SK-N-SH treated with all-trans-retinoic acid at 6 μM for 48 hours (cell line): ENCODE results near the gene AMHR2.
A peak's percentile ranks its signal among the peaks of the same experiment; 100 is the strongest.

Experiments used
- ATAC-seq: fragments of 200-7000 bp; cut with Tn5 transposase; 3 replicates; pipeline ENCODE4 v1.9.1; 2020; ENCODE audit warnings: mild to moderate bottlenecking, moderate library complexity
- BACH2 ChIP-seq: fragments of 250-450 bp; sonication (Bioruptor Pico); IDR thresholded peaks from 2 replicates; pipeline ENCODE4 v1.9.0; 2021; ENCODE audit warnings: mild to moderate bottlenecking, borderline replicate concordance
- CREB5 ChIP-seq: fragments of 250-450 bp; sonication (Bioruptor Pico); IDR thresholded peaks from 2 replicates; pipeline ENCODE4 v1.5.1; 2020; ENCODE audit warnings: low read depth, mild to moderate bottlenecking, moderate library complexity
- CSDC2 ChIP-seq: fragments of 250-450 bp; sonication (Bioruptor Pico); IDR thresholded peaks from 2 replicates; pipeline ENCODE4 v1.5.0; 2020; ENCODE audit warnings: mild to moderate bottlenecking, moderate library complexity
- CSRNP3 ChIP-seq: fragments of 250-450 bp; sonication (Bioruptor Pico); IDR thresholded peaks from 2 replicates; pipeline ENCODE4 v1.5.1; 2021; ENCODE audit warnings: mild to moderate bottlenecking, moderate library complexity
- ESRRG ChIP-seq: fragments of 250-450 bp; sonication (Bioruptor Pico); IDR thresholded peaks from 2 replicates; pipeline ENCODE4 v1.6.1; 2021; ENCODE audit warnings: mild to moderate bottlenecking
- GLIS3 ChIP-seq: fragments of 250-450 bp; sonication (Bioruptor Pico); IDR thresholded peaks from 2 replicates; pipeline ENCODE4 v1.5.0; 2020; ENCODE audit warnings: mild to moderate bottlenecking, moderate library complexity
- OSR1 ChIP-seq: fragments of 250-450 bp; sonication (Bioruptor Pico); IDR thresholded peaks from 2 replicates; pipeline ENCODE4 v1.8.0; 2022; ENCODE audit warnings: moderate library complexity, mild to moderate bottlenecking, inconsistent platforms
- PATZ1 ChIP-seq: fragments of 250-450 bp; sonication (Bioruptor Pico); IDR thresholded peaks from 2 replicates; pipeline ENCODE4 v1.8.0; 2020; ENCODE audit warnings: mild to moderate bottlenecking, moderate library complexity, borderline replicate concordance
- POU6F1 ChIP-seq: fragments of 250-450 bp; sonication (Bioruptor Pico); IDR thresholded peaks from 2 replicates; pipeline ENCODE4 v1.8.0; 2021; ENCODE audit warnings: low read depth, mild to moderate bottlenecking, moderate library complexity, borderline replicate concordance
- SNAI2 ChIP-seq: fragments of 250-450 bp; sonication (Bioruptor Pico); IDR thresholded peaks from 2 replicates; pipeline ENCODE4 v1.5.0; 2020; ENCODE audit warnings: mild to moderate bottlenecking, moderate library complexity
- TCF4 ChIP-seq: fragments of 250-450 bp; sonication (Bioruptor Pico); IDR thresholded peaks from 2 replicates; pipeline ENCODE4 v1.8.0; 2021; ENCODE audit warnings: mild to moderate bottlenecking, moderate library complexity, borderline replicate concordance
- TOX ChIP-seq: fragments of 250-450 bp; sonication (Bioruptor Pico); IDR thresholded peaks from 2 replicates; pipeline ENCODE4 v1.8.0; 2021; ENCODE audit warnings: mild to moderate bottlenecking, moderate library complexity, borderline replicate concordance
- TSHZ2 ChIP-seq: fragments of 250-450 bp; sonication (Bioruptor Pico); IDR thresholded peaks from 2 replicates; pipeline ENCODE4 v1.5.0; 2020; ENCODE audit warnings: mild to moderate bottlenecking, moderate library complexity
- ZFP3 ChIP-seq: fragments of 250-450 bp; sonication (Bioruptor Pico); IDR thresholded peaks from 2 replicates; pipeline ENCODE4 v1.5.0; 2020; ENCODE audit warnings: mild to moderate bottlenecking, moderate library complexity
- ZFP30 ChIP-seq: fragments of 450-650 bp; formaldehyde crosslinking; IDR thresholded peaks from 2 replicates; pipeline ENCODE4 v1.5.0; 2022; ENCODE audit warnings: mild to moderate bottlenecking, moderate library complexity

AMHR2 gene

GRCh38 chr12:53380104-53380793 is 43.4 kb upstream of the AMHR2 start, which contains the start of gene SP1:
TSS of gene SP1 (plus strand) at chr12:53380176. CDS start at chr12:53380292, 116 bp downstream.
- no peak for TF ChIP-seq TOX (CRISPR knock-in tag)
- TF ChIP-seq POU6F1 (CRISPR knock-in tag), result no peak
- no peak for TF ChIP-seq ZFP3
- TF ChIP-seq PATZ1 (CRISPR knock-in tag), result peak; percentile 76; the same call in 1 of the 2 replicates
- peak; percentile 46 for ATAC-seq

GRCh38 chr12:53380794-53381730 is 42.6 kb upstream of the AMHR2 start:
- no peak for ATAC-seq
- TF ChIP-seq TSHZ2 (no peak), SNAI2 (no peak), OSR1 (CRISPR knock-in tag) (no peak), PATZ1 (CRISPR knock-in tag) (no peak), POU6F1 (CRISPR knock-in tag) (no peak)

- ATAC-seq, result no peak
- TF ChIP-seq TCF4 (CRISPR knock-in tag), result no peak
- TF ChIP-seq CREB5, result no peak
- TF ChIP-seq BACH2, result no peak
- TF ChIP-seq GLIS3, result no peak
- TF ChIP-seq ZFP30 (CRISPR knock-in tag), result no peak
- TF ChIP-seq CSDC2 (CRISPR knock-in tag), result no peak
- TF ChIP-seq CSRNP3 (CRISPR knock-in tag), result no peak
- TF ChIP-seq SNAI2, result no peak
- TF ChIP-seq ESRRG (CRISPR knock-in tag), result no peak
- TF ChIP-seq, all 23 proteins: peak for 0
Measured at GRCh38 chr12:53381731-53382630, 41.7 kb upstream of the AMHR2 start.
